Posterior vena cava (tissue), 2 donors: ENCODE measurements around the gene TIAM1. TPM values are rescaled to one million over a fixed set of nuclear protein-coding genes. Genes with fewer than 3 reads are reported as not detected.

Experiments
- DNase-seq: peaks from one replicate; pipeline ENCODE4 v3.0.0-alpha.2; 2020; ENCODE audit warnings: low spot score
- intact Hi-C, 2 donors: fragments of 100-400 bp; cut with DNase I; formaldehyde crosslinking; loops; one replicate each; pipeline versions ENCODE4 v1.14.1 to v1.14.2; 2022 to 2023
- total RNA-seq, 2 donors: library from RNA; stranded (reverse); fragmentation: NEBNext Ultra II Directional; extraction: Animal tissue kit (Norgen Biotek cat#: 25700); gene quantifications; one replicate each; pipeline ENCODE4 v1.2.1, GENCODE V29; 2021
- donor health status: DM: yes; HTN: yes; CAD: no.
- donor health status: DM: yes; HTN: yes; CAD: no.

The TIAM1 gene
- total RNA-seq, 2 donors from 2014 or later, result 4.7 to 11.3 TPM

DNA sequence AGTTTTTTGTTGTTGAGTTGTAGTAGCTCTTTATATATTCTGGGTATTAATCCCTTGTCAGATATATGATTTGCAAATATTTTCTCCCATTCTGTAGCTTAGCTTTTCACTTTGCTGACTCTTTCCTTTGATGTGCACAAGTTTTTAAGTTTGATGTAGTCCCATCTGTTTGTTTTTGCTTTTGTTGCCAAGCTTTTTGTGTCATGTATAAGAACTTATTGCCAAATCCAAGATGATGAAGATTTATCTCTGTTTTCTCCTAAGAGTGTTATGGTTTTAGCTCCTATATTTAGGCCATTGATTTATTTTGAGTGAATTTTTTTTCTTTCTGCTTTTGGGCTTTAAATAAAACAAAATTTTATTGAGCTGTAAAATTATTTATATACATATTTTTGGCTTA, 253.7 kb downstream of the TIAM1 start:
- intact Hi-C loops, result no loop called here
- no peak for DNase-seq

DNA sequence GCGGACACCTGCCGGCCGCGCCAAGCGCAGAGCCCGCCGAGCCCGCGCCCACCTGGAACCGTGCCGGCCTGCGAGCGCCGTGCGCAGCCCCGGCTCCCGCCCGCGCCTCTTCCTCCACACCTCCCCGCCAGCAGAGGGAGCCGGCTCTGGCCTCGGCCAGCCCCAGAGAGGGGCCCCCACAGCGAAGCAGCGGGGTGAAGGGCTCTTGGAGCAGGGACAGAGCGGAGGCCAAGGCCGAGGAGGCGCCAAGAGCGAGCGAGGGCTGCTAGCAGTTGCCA, 255.6 kb downstream of the TIAM1 start:
- intact Hi-C loops, result no loop called here

DNA sequence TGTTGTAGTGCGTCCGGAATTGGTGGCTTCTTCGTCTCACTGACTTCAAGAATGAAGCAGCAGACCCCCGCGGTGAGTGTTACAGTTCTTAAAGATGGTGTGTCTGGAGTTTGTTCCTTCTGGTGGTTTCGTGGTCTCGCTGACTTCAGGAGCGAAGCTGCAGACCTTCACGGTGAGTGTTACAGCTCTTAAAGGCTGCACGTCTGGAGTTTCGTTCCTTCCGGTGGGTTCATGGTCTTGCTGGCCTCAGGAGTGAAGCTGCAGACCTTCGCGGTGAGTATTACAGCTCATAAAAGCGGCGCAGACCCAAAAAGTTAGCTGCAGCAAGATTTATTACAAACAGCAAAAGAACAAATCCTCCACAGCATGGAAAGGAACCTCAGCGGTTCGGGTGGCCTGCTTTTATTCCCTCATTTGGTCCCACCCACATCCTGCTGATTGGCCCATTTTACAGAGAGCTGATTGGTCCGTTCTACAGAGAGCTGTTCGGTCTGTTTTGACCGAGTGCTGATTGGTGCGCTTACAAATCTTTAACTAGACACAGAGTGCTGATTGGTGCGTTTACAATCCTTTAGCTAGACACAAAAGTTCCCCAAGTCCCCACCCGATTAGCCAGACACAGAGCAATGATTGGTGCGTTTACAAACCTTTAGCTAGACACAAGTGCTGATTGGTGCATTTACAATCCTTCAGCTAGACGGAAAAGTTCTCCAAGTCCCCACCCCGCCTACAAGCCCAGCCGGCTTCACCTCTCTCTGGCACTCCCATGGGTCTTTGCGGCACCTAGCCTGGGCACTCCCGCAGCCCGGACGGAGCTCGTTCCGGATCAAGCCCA, 256.2 kb downstream of the TIAM1 start:
- intact Hi-C loops, result no loop called here

More for the DNA sequence above, 255.6 kb downstream of the TIAM1 start:
- DNase-seq, result no peak

DNA sequence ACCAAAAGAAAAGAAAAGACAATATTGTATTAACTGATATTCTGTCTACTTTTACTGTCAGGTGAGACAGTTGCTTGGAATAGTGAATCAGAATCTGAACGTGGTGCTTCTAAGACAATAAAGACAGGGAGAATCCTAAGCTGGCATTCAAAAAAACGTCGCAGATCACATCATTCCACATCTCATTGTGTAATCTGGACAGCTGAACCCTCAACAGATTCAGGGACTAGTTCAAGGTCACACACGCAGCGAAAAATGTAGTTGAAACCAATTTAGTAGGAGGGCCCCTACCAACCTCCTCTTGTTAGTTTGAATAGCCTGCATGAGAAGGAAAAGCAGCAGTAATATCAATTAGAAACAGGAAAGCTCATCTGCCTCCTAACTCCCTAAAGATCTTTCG, 259.4 kb downstream of the TIAM1 start:
- intact Hi-C loops, result no loop called here
- DNase-seq, result no peak

More for the DNA sequence above, 256.2 kb downstream of the TIAM1 start:
- no peak for DNase-seq

DNA sequence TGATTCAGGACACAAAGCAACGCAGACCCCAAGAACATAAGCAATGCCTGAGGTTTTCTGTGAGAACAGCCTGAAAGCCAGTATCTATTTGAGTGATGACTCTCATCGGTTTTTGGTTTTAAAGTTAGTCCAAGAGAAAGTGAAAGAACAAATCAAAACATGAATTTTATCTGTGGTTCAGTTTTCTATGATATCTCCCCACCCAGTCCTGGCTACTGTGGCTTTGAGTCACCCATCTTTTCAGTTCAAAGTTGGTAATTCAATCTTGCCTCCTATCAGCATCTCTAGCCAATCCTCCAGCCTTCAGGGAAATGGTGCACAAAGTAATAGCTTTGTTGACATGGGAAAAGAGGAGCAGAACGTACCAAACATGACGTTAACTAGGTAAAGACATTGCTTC, 265.3 kb downstream of the TIAM1 start:
- DNase-seq, result no peak

DNA sequence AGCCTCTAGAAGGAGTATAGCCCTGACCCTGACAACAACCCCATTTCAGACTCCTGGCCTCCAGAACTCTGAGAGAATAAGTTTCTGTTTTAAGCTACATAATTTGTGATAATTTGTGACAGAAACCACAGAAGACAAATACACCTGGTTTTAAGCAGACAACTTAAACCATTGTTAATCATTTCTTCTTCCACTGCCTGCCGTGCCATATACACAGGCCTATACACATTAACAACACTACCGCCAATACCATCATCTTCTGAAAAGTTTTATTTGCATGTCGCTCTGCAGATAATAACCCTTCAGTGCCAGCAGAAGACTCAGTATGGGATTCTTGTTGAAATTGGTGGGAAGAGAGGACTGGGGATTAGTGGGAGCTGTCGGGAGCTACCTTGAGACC, 265.8 kb downstream of the TIAM1 start:
- intact Hi-C loops, result loop anchor here in 1 of 2 donors (10.0 kb wide), 1 partner anchor 313 kb away; no protein-coding TSS in a partner anchor
- DNase-seq, result no peak

More for the DNA sequence above, 265.3 kb downstream of the TIAM1 start:
- intact Hi-C loops, result loop anchor here in 1 of 2 donors (10.0 kb wide), 1 partner anchor 314 kb away; no protein-coding TSS in a partner anchor

DNA sequence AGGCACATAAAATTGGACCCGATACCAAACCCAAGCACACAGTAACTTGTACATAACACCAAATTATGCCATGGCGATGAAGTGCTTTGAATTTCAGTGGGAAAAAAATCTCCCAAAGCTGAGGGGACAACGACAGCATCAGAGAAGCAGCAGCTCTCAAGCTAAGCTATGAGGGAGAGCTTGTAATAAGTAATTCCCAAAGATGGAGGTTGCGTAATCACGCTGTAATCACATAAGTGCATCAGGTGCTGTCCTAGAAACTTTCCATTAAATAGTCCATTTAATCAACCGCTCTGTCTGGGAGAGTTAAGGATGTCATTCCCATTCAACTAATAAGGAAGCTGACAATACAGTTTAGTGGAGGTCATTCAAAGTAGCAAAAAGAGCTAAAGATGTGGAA, 268.2 kb downstream of the TIAM1 start:
- DNase-seq, result no peak
- intact Hi-C loops, result loop anchor here in 1 of 2 donors (10.0 kb wide), 1 partner anchor 311 kb away; no protein-coding TSS in a partner anchor

DNA sequence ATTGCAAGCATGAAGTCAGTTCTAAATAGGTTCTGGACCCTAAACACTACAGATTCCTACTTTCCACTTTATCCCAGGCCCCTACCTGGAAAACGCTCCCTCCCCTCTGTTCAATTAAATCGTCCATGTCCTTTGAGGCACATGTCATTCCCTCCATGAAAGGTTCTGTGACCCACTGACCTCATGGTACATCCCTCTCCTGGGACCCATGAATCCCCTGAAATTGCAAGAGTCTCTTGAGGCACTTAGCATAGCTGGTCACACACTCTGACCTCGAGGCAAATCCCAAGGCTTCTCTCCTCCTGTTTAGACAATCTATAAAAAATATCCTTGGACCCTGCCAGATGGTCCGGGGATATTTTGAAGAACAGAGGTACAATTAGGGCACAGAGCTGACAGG, 271.5 kb downstream of the TIAM1 start:
- intact Hi-C loops, result loop anchor here in 1 of 2 donors (10.0 kb wide), 1 partner anchor 308 kb away; no protein-coding TSS in a partner anchor
- no peak for DNase-seq
